Skeletal muscle tissue (tissue), 4 donors: ENCODE data around the gene ARL6IP6. TPM values are rescaled to one million over a fixed set of nuclear protein-coding genes. Genes with fewer than 3 reads are reported as not detected.

Experiments used
- H3K27ac ChIP-seq: one replicate; pipeline ENCODE4 v1.7.0; 2013; ENCODE audit warnings: mild to moderate bottlenecking, low read depth, low read length, inconsistent platforms
- H3K27me3 ChIP-seq, 3 donors: one replicate each; pipeline ENCODE4 v1.7.0; 2013; ENCODE audit warnings: low read length in 3 of 3; ENCODE audit not compliant: control insufficient read depth in 3 of 3, insufficient read depth in 3 of 3
- H3K36me3 ChIP-seq, 3 donors: one replicate each; pipeline ENCODE4 v1.7.0; 2013; ENCODE audit warnings: low read length in 3 of 3; ENCODE audit not compliant: control insufficient read depth in 3 of 3, insufficient read depth in 3 of 3
- H3K4me1 ChIP-seq, 3 donors: one replicate each; pipeline ENCODE4 v1.7.0; 2013; ENCODE audit warnings: low read length in 3 of 3, mild to moderate bottlenecking in 3 of 3; ENCODE audit not compliant: control insufficient read depth in 3 of 3, insufficient read depth in 3 of 3
- H3K4me3 ChIP-seq, 3 donors: one replicate each; pipeline ENCODE4 v1.7.0; 2013; ENCODE audit warnings: low read length in 3 of 3
- H3K9ac ChIP-seq, 3 donors: one replicate each; pipeline ENCODE4 v1.7.0; 2013; ENCODE audit warnings: low read length in 3 of 3, mild to moderate bottlenecking in 3 of 3, moderate library complexity in 2 of 3, low read depth in 1 of 3
- H3K9me3 ChIP-seq, 3 donors: one replicate each; pipeline ENCODE4 v1.7.0; 2013; ENCODE audit warnings: low read length in 3 of 3; ENCODE audit not compliant: control insufficient read depth in 3 of 3
- total RNA-seq: library from RNA; depleted of rRNA; stranded (reverse); fragments of >200 nt; gene quantifications from one replicate; pipeline ENCODE4 v1.2.3, GENCODE V29; 2014
- donor health status: Osteomylitis.

Gene ARL6IP6
- total RNA-seq, 1 donor from 2014 or later: 26.1 TPM

DNA sequence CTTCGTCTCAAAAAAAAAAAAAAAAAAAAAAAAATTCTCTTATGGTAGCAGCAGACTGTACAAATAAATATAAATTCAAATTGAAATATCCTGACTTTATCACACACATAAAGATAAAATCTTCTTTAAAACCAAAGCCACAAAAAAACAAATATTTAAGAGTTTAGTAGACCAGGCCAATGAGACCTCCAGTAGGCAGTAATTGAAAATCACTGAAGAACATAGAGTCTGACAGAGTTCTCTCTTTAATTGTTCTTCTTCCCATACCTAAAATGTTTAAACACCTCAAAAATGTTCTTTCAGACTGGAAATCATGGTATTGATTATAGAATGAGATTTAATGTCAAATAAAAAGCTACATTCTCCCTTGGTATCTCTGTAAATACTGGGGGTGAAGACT, 21.9 kb upstream of the ARL6IP6 start:
- Histone ChIP-seq H3K27ac (no peak overlapping the region), H3K9me3 (no peaks in the 10 kb centered on the region), H3K4me1 (no peaks in the 10 kb centered on the region), H3K36me3 (peaks cover 0 to 3% (median 0%) of the 10 kb centered on the region in 3 donors), H3K9ac (no peak overlapping the region), H3K27me3 (no peaks in the 10 kb centered on the region), H3K4me3 (no peak overlapping the region)

DNA sequence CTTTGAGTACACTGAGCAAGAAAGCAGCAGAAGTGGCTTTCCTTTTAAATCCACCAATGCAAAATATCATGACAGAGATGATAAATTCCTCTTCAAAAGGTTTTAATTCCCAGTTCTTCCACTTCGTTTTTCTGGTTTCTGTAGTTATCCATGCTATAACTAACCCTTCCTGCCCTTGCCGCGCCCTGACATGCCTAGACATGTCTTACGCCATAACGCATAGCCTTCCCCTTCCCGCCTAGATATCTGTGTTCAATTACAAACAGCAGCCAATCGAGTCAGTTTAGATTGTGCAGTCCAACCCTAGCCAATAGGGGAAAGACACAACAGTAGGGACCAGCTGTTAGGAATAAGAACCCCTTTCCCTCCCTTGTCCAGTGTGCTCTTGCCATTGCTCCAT, 17.2 kb upstream of the ARL6IP6 start:
- Histone ChIP-seq H3K9me3 (peaks cover 0 to 4% (median 0%) of the 10 kb centered on the region in 3 donors), H3K9ac (no peak overlapping the region), H3K36me3 (peaks cover 0 to 5% (median 0%) of the 10 kb centered on the region in 3 donors), H3K4me3 (no peak overlapping the region), H3K27ac (no peak overlapping the region), H3K4me1 (peaks cover 0 to 4% (median 0%) of the 10 kb centered on the region in 3 donors), H3K27me3 (no peaks in the 10 kb centered on the region)

DNA sequence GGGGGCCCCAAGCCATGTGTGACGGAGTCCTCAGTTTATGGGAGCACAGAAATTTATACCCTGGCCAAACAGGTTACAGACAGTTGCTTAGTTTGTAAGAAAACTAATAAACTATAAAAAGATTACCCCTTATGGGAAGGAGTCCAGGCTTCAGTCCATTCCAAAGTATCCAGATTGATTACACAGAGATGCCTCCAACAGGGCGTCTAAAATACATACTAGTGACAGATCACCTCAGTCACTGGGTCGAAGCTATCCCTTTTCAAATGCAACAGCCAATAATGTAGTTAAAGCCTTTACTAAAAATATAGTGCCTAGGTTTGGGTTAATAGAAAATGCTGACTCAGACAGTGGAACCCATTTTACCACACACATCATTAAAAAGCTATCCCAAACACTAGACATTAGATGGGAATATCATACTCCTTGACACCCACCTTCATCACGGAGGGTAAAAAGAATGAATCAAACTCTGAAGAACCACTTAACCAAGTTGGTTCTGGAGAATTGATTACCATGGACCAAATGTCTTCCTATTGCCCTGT, 11.9 kb upstream of the ARL6IP6 start:
- no peak overlapping the region for H3K27ac ChIP-seq
- peaks cover 0 to 11% (median 2%) of the 10 kb centered on the region in 3 donors for H3K36me3 ChIP-seq
- H3K27me3 ChIP-seq: no peaks in the 10 kb centered on the region
- H3K4me3 ChIP-seq: no peak overlapping the region
- H3K4me1 ChIP-seq: peaks cover 0 to 8% (median 6%) of the 10 kb centered on the region in 3 donors
- H3K9me3 ChIP-seq: peaks cover 0 to 4% (median 0%) of the 10 kb centered on the region in 3 donors
- no peak overlapping the region for H3K9ac ChIP-seq

DNA sequence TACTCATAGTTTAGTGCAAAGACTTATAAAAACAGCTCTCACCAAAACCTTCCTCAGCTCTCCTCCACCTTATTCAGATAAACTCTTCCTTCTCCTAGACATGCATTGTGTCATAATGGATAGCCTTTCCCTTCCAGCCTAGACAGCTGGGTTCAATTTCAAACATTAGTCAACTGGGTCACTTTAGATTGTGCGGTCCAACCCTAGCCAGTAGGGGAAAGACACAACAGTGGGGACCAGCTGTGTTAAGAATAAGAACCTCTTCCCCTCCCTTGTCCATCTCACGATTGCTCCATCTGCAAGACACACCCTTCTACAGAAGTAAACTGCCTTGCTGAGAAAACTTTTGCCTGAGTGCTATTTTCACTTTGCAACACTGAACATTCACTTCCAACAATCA, 9.7 kb upstream of the ARL6IP6 start:
- H3K9me3 ChIP-seq: no peaks in the 10 kb centered on the region

DNA sequence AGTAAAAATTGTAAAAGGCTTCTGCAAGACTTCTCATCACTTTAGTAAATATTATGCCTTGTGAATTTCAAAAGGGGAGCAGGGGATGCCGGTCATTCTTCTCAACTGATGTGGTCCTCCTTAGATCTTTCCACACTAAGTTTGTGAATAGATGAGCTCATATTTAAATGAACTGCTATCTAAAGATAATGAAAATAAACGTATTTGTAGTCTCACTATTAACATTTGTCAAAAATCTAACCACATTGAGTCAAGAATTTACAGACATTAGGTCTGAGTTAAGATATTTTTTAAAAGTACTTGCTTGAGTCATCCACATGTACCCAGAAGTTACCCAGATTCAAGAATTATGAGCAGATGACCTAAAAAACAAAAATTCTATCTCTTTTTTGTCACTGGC, 7.7 kb upstream of the ARL6IP6 start:
- no peak overlapping the region for H3K9ac ChIP-seq
- no peak overlapping the region for H3K4me3 ChIP-seq
- peaks cover 3 to 13% (median 3%) of the 10 kb centered on the region in 3 donors for H3K36me3 ChIP-seq
- no peak overlapping the region for H3K27ac ChIP-seq
- H3K27me3 ChIP-seq: no peaks in the 10 kb centered on the region
- H3K9me3 ChIP-seq: no peaks in the 10 kb centered on the region
- H3K4me1 ChIP-seq: peaks cover 4 to 13% (median 6%) of the 10 kb centered on the region in 3 donors

More for the DNA sequence above, 9.7 kb upstream of the ARL6IP6 start:
- Histone ChIP-seq H3K4me1 (peaks cover 0 to 8% (median 6%) of the 10 kb centered on the region in 3 donors), H3K27ac (no peak overlapping the region), H3K4me3 (no peak overlapping the region), H3K27me3 (no peaks in the 10 kb centered on the region), H3K9ac (no peak overlapping the region), H3K36me3 (peaks cover 0 to 13% (median 3%) of the 10 kb centered on the region in 3 donors)

DNA sequence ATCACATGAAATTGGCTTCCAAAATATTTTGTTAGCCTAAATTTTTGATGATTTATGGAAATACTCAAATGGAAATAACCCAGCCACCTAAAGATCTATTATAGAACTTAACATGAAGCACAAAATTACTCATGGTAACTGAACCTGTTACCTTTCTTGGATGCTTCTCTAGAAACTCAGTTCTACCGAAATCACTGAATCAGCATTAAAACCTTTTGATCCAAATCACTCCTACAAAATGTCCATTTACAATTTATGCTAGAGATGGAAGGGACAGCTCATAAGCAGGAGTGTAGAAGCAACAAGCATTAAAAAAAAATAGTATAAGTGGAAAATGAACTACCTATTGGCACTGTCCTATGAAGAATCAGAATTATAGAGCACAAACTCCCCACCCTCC, 3.3 kb upstream of the ARL6IP6 start:
- Histone ChIP-seq H3K36me3 (peaks cover 3 to 7% (median 6%) of the 10 kb centered on the region in 3 donors), H3K27me3 (no peaks in the 10 kb centered on the region), H3K4me1 (peaks cover 18 to 25% (median 18%) of the 10 kb centered on the region in 3 donors)

DNA sequence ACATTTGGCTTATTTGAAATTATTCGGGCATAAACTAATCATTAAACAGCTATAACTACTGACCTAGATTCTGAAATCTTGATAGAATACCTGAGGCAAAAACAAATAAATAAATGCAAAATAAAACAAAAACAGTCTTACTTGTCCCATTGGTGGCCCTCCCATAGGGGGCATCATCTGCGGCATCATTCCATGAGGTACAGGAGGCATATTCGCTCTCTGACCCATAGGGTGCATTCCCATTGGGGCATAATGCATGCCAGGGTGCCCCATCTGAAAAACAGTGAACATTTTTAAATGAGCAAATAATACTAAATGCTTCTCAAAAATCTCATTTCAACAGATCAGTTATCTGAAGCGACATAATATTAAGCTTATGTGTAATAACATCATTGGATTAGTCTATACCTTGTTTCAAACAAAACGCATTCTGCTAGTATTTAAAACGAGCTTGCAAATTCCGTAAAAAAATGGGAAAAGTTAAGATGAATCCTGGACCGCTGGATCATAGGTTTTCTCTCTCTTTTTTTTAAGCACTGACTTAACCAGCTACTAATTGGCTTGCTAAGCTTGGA, 2.5 kb upstream of the ARL6IP6 start:
- peaks cover 3 to 7% (median 6%) of the 10 kb centered on the region in 3 donors for H3K36me3 ChIP-seq
- no peaks in the 10 kb centered on the region for H3K9me3 ChIP-seq
- H3K27me3 ChIP-seq: no peaks in the 10 kb centered on the region
- peak overlapping the region; percentile 94 to 99 (median 97) for H3K4me3 ChIP-seq
- H3K27ac ChIP-seq: no peak overlapping the region
- H3K9ac ChIP-seq: peak overlapping the region; percentile 41 to 100 (median 98)
- H3K4me1 ChIP-seq: peaks cover 18 to 28% (median 22%) of the 10 kb centered on the region in 3 donors

More for the DNA sequence above, 3.3 kb upstream of the ARL6IP6 start:
- H3K4me3 ChIP-seq: no peak overlapping the region
- no peaks in the 10 kb centered on the region for H3K9me3 ChIP-seq
- H3K9ac ChIP-seq: no peak overlapping the region
- H3K27ac ChIP-seq: no peak overlapping the region

DNA sequence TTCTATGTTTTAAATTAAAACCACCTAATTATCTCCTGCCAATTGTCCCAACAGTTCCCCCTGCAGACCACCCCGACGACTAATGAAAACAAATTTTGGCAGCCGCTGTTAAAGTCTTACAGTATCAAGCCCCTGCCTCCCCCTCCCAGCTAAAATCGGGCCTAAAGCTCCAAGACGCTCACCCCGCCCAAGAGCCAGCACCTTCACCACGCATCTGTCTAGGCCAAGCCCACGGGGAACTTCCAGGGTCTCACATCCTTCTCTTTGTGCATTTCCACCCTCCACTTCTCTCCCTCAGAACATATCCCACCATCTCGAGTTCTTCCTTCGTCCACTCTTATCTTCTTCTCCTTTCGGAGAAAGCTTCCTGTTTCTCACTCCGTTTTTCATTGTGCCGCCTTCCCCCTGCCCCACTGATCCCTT, 1.6 kb upstream of the ARL6IP6 start:
- Histone ChIP-seq H3K27ac (peak overlapping the region; percentile 99), H3K36me3 (peaks cover 3 to 7% (median 6%) of the 10 kb centered on the region in 3 donors), H3K27me3 (no peaks in the 10 kb centered on the region), H3K9me3 (no peaks in the 10 kb centered on the region), H3K9ac (peak overlapping the region; percentile 98 to 100 (median 99)), H3K4me3 (peak overlapping the region; percentile 94 to 99 (median 97)), H3K4me1 (peaks cover 18 to 28% (median 22%) of the 10 kb centered on the region in 3 donors)

DNA sequence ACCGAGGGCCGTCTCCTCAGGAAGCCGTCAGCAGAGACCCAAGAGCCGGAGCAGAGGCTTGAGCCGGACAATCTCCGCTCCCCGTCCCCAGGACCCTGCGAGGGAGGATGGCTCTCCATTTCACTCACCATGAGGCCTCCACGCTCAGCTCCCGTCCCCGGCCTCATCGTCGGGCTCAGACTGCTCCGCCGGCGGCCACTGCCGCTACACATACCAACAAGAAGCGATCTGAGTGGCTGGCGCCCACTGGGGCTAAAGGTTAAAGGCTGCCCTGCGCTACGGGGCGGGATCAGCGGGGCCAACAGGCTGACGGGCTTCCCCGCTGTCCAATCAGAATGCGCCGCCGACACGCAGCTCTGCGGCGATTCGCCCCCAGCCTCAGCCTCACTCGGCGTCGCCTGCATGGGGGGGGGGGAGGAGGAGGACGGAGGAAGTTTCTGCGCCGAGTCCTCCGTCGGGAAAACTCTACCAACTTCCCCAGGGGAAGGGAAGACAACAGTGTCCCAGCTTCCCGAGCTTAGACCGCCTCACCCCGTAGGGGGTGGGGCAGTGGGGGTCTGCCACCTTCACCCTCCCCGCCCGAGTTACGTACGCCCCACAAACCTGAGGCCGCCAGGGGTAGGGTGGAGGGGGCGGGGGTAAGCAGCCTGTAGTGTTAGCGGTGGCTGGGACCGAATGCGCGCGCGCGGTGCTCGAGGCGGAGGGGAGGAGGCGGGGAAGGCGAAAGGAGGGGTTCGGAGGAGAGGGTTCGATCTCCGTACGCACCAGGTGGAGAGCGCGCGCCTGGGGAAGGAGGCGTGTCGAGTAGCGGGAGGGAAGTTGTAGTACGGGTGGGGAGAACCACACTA, 968 bp upstream of the ARL6IP6 start, which contains the start of gene PRPF40A:
TSS of gene PRPF40A (minus strand) at position 234 of the 848 bp plus-strand sequence. CDS start at position 212, 22 bp downstream.
- Histone ChIP-seq H3K4me3 (peak within 1 kb of the TSS; percentile 94 to 99 (median 97)), H3K9ac (peak within 1 kb of the TSS; percentile 98 to 100 (median 99)), H3K27ac (peak within 1 kb of the TSS; percentile 99), H3K9me3 (no peaks in the 10 kb centered on the region), H3K27me3 (no peaks in the 10 kb centered on the region), H3K36me3 (peaks cover 3 to 6% (median 5%) of the 10 kb centered on the region in 3 donors), H3K4me1 (peaks cover 18 to 28% (median 22%) of the 10 kb centered on the region in 3 donors)
